NB4 (cell line): ENCODE measurements around the gene PTPN9.

ENCODE experiments used
- POLR2A ChIP-seq: IDR thresholded peaks from 2 replicates; pipeline ENCODE4 v1.6.1; 2011; ENCODE audit warnings: mild to moderate bottlenecking; ENCODE audit not compliant: insufficient read length; ENCODE audit errors: extremely low read depth
- TF ChIP-seq, protein P1 (sequence below): IDR thresholded peaks from one replicate; pipeline ENCODE4 v1.5.1; 2012; ENCODE audit warnings: low read depth, low read length

DNA sequence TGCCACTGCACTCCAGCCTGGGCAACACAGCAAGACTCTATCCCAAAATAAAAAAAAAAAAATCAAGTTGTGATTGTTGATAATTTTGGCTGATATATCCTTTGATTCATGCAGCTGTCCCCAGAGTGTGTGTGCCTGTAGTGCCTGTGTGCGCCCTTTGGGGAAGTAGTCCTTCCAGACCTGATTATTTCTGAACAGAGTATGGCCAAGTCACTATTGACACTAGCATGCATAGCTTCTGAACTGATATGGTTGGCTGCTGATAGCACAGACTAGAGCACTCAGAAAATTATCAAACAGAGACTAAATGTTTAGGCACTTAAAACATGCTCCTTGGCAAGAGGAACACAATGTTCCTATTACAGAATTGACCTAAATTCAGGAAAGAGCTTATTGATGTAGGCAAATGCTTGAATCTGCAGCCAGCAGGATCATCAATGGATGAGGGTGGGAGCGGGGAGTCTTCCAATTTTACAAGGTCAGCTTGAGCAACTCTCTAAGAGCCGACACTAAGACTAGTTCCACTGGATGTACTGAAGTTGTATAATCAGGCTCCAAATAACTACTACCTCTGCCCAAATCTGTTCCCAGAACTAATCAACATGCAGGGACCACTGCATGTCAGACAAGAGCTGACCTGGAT is 17.7 kb upstream of the PTPN9 start:
- TF ChIP-seq, protein P1, sequence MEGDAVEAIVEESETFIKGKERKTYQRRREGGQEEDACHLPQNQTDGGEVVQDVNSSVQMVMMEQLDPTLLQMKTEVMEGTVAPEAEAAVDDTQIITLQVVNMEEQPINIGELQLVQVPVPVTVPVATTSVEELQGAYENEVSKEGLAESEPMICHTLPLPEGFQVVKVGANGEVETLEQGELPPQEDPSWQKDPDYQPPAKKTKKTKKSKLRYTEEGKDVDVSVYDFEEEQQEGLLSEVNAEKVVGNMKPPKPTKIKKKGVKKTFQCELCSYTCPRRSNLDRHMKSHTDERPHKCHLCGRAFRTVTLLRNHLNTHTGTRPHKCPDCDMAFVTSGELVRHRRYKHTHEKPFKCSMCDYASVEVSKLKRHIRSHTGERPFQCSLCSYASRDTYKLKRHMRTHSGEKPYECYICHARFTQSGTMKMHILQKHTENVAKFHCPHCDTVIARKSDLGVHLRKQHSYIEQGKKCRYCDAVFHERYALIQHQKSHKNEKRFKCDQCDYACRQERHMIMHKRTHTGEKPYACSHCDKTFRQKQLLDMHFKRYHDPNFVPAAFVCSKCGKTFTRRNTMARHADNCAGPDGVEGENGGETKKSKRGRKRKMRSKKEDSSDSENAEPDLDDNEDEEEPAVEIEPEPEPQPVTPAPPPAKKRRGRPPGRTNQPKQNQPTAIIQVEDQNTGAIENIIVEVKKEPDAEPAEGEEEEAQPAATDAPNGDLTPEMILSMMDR = no peak
- TF ChIP-seq POLR2A = no peak
